Activated naive CD8-positive, alpha-beta T cell treated with anti-CD3 and anti-CD28 coated beads for 36 hours (primary cell): Measurements from ENCODE around the gene PITX2. TPM values are rescaled to one million over a fixed set of nuclear protein-coding genes. Genes with fewer than 3 reads are reported as not detected.

ENCODE experiments used
- DNase-seq: peaks from one replicate; pipeline ENCODE4 v3.0.0; 2021
- H3K27ac Mint-ChIP-seq: one replicate; pipeline ENCODE4 v1.8.0; 2022; ENCODE audit warnings: mild to moderate bottlenecking, moderate library complexity, mixed read lengths
- H3K27me3 Mint-ChIP-seq: one replicate; pipeline ENCODE4 v1.8.0; 2022; ENCODE audit warnings: mild to moderate bottlenecking, mixed read lengths
- H3K36me3 Mint-ChIP-seq: one replicate; pipeline ENCODE4 v1.8.0; 2021; ENCODE audit warnings: mild to moderate bottlenecking, mixed read lengths
- H3K4me1 Mint-ChIP-seq: one replicate; pipeline ENCODE4 v1.8.0; 2021; ENCODE audit warnings: mixed read lengths
- H3K4me3 Mint-ChIP-seq: one replicate; pipeline ENCODE4 v1.8.0; 2022; ENCODE audit warnings: mild to moderate bottlenecking, moderate library complexity, mixed read lengths
- H3K9me3 Mint-ChIP-seq: one replicate; pipeline ENCODE4 v1.8.0; 2022; ENCODE audit warnings: mixed read lengths
- total RNA-seq, 2 experiments: library from RNA; stranded (reverse); gene quantifications; one replicate each; pipeline ENCODE4 v1.2.3, GENCODE V29; 2021

PITX2 gene
- not detected for total RNA-seq

DNA sequence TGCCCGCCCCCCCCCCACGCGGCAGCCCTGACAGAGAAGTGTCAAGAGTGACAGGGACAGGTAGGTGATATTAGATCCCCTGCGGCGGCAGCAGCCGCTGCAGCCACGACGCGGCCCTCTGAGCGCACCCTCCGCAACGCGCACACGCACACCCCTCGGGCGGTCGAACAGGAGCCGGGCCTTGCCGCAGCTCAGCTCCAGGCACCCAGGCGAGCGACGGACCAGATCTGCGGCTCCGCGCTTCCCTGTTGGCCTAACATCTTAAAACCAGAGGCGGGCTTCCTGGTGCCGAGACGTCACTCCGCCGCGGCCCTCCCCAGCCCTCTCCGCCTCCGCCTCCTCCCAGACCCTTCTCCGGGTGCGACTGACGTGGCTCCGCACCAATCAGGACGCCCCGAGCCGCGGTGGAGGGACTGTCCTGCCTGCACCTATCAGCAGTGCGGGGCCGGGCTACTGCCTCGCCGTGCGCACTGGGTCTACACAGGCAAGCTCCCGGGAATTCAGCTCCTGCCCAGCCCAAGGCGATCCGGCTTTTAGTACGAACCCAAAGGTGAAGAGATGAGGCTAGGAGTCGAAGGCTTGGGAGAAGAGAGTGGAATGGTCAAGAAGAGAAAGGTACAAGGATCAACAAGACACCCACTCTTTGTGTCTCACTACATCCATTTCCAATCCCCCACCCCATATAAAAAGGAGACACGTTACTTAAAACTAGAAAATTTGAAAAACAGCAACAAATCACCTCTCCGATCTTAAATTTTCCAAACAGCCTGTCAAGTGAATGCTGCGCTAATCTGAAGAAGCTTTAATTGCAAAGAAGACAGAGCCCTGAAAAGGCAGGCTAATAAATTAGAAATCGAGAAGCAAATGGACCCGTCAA, at the start of gene PITX2:
PITX2 (minus strand) TSS at position 237 of the 877 bp plus-strand sequence. CDS start 617 bp downstream, outside the sequence.
- peak; percentile 65 for DNase-seq
- peaks cover 26% of the 10 kb centered on the region for H3K4me1 Mint-ChIP-seq
- peaks cover 100% of the 10 kb centered on the region for H3K27me3 Mint-ChIP-seq
- H3K36me3 Mint-ChIP-seq: peaks cover 9% of the 10 kb centered on the region
- peak within 1 kb of the TSS; percentile 25 for H3K27ac Mint-ChIP-seq
- peak within 1 kb of the TSS; percentile 61 for H3K4me3 Mint-ChIP-seq
- peaks cover 17% of the 10 kb centered on the region for H3K9me3 Mint-ChIP-seq

DNA sequence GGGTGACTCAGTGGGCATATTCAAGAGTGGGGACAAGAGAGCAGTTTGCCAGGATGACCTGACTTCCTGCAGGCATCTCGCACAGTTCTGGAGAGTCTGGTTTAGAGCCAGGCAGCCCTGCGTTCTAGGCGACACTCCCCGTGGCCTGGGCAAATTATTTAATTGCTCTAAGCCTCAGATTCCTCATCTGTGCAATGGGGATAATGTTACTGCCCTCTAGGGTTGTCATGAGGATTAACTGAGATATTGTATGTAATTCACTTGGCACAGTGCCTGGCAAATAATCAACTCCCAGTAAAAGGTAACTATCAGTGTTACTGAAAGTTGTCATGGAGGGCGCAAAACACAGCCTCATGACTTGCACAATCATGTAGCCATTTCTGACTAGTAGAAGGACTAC, 48.8 kb upstream of the PITX2 start:
- no peak overlapping the region for H3K4me3 Mint-ChIP-seq
- H3K4me1 Mint-ChIP-seq: no peaks in the 10 kb centered on the region
- H3K9me3 Mint-ChIP-seq: no peaks in the 10 kb centered on the region
- DNase-seq: no peak
- H3K27ac Mint-ChIP-seq: no peak overlapping the region
- H3K36me3 Mint-ChIP-seq: no peaks in the 10 kb centered on the region
- peaks cover 4% of the 10 kb centered on the region for H3K27me3 Mint-ChIP-seq

DNA sequence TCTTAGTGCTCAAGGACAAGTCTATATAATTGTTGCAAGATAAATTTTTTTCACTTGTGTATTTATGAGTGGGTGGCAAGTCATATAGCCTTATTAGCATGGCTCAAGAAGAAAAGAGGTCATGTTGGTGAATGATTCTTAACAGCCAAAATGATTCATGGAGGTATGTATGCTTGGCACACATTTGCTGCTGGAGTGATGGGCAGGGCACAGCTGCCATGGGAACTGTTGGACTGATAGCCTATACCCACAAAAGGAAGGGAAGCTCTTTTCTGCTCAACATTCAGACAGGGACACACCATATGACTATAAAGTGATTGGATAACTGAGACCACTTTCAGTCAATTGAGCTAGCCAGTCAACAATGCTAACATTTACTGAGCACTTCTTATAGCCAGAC, 46.8 kb upstream of the PITX2 start:
- Mint-ChIP-seq H3K4me1 (no peaks in the 10 kb centered on the region), H3K4me3 (no peak overlapping the region), H3K27ac (no peak overlapping the region), H3K36me3 (no peaks in the 10 kb centered on the region), H3K9me3 (no peaks in the 10 kb centered on the region), H3K27me3 (peaks cover 7% of the 10 kb centered on the region)
- no peak for DNase-seq

DNA sequence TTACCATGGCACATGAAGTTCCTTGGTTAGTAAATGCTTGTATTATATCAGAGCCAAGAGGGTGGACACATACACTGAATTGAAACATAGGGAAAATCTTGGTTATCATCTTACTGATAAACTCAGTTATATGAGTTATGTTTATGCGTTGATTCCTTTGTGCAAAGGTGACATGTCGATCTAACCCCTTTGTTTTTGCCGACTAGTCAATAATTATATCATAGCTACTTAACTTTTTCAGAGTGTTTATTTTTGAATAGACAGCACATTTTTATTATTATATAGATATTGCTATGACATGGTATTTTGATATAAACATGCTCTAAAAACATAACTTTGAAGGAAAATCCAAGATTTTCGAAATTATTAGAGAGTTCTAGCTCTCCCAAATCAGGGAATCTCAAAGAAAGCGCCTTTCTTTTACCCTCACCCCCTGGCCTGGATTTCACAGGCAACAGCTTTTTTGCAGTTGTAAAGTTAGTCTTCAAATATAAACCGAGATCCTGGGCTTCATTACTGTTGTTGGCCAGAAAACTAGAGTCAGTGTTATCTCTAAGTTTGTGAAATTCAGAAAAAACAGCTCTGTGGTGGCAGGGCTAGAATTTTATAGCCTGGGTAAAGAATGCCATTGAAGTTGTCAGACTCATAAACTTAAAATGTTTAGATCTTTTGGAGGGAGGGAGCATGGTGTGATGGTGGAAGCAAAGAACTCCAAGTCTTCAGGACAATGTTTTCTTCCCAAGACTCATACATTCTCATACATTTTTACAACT, 45.8 kb upstream of the PITX2 start:
- Mint-ChIP-seq H3K4me3 (no peak overlapping the region), H3K27ac (no peak overlapping the region)
- no peak for DNase-seq

DNA sequence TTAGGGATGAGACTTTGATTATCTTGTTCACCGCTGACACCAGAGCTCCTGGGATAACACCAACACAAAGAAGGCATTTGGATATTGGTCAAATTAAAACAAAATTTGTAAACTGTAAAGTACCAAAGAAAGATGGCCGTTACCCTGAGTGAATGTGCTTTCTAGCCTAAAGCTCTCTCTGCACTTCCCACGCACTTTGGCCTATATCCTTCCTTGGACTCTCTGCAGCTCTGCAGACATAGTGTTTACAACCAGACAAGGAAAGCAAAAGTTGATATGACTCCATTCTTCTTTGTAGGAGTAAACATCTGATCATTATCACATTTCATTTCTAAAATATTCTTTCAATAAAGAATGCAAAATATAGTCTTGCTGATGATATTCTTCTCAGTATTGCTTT, 44.8 kb upstream of the PITX2 start:
- Mint-ChIP-seq H3K4me1 (no peaks in the 10 kb centered on the region), H3K27me3 (peaks cover 15% of the 10 kb centered on the region), H3K36me3 (no peaks in the 10 kb centered on the region), H3K9me3 (no peaks in the 10 kb centered on the region), H3K4me3 (no peak overlapping the region), H3K27ac (no peak overlapping the region)
- DNase-seq: no peak

More for the DNA sequence above, 45.8 kb upstream of the PITX2 start:
- no peaks in the 10 kb centered on the region for H3K9me3 Mint-ChIP-seq
- no peaks in the 10 kb centered on the region for H3K36me3 Mint-ChIP-seq
- H3K4me1 Mint-ChIP-seq: no peaks in the 10 kb centered on the region
- peaks cover 15% of the 10 kb centered on the region for H3K27me3 Mint-ChIP-seq

DNA sequence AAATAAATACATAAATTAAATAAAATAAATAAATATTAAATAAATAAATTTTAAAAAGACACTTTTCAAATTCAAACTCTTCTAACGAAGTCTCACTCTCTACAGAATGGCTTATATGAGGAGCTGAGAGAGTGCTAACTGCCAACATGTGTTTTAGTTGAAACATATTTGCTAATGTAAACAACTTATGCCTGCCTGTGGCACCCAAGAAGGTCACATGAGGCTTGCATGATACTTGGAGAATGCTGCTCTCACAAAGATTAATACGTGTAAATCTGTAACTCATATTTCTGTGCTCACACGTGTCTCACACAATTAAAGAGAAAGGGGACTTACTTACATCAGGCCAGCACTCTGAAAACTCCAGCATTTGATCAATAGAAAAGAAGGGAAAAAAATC, 43.2 kb upstream of the PITX2 start:
- Mint-ChIP-seq H3K27ac (no peak overlapping the region), H3K4me1 (no peaks in the 10 kb centered on the region), H3K36me3 (no peaks in the 10 kb centered on the region), H3K27me3 (peaks cover 16% of the 10 kb centered on the region), H3K9me3 (no peaks in the 10 kb centered on the region), H3K4me3 (no peak overlapping the region)
- no peak for DNase-seq

DNA sequence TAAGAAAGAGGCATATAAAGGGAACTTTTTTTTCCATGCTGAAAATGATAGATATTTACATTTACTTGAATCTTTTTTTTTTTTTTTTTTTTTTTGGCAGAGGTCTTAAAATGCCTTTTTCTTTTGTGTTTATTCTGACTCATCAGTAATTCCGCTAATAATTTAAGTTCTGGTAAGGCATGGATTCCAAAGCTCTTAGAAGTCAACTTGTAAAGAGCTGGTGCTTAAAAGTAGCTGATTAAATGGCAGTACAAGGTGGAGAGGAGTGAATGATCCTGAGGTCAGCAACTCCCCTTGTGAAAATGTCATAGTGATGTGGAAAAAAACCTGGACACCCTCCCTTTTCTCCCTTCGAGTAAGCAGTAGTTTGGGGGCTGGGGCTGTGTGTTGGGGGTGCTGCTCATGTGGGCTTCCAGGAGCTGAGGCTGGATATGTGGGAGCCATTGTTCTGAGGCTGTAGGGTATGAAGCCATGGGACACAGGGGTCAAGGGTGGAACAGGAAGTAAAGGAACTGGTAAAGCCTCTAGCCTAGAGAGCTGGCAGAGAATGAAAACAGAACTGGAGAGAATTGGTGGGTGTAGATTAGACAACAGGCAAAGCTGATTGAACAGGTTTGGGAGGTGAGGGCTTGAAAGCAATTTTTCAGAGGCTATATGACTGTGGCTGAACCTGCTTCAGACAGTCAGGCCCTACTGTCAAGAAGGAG, 41.0 kb upstream of the PITX2 start:
- H3K9me3 Mint-ChIP-seq: no peaks in the 10 kb centered on the region
- H3K27ac Mint-ChIP-seq: no peak overlapping the region
- peaks cover 22% of the 10 kb centered on the region for H3K27me3 Mint-ChIP-seq
- no peaks in the 10 kb centered on the region for H3K36me3 Mint-ChIP-seq
- no peak for DNase-seq
- no peaks in the 10 kb centered on the region for H3K4me1 Mint-ChIP-seq
- H3K4me3 Mint-ChIP-seq: no peak overlapping the region

DNA sequence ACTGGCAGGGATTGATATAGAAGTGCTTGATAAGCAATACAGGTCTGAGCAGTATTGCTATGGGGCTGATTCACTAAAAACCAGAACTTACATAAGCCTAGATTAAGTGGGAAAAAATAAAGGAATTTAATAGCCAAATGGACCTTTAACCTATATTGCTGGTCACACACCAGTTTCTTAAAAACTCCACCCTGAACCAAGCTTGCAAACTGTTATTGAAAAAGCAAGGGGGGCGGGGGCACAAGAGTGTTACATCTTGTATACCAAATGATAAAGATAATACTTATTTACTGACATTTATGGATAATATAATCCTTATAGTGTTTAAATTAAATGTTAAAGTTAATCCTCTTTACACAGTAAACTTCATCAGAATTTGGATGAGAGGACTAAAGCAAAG, 40.3 kb upstream of the PITX2 start:
- H3K27ac Mint-ChIP-seq: no peak overlapping the region
- peaks cover 22% of the 10 kb centered on the region for H3K27me3 Mint-ChIP-seq
- no peak overlapping the region for H3K4me3 Mint-ChIP-seq
- no peaks in the 10 kb centered on the region for H3K9me3 Mint-ChIP-seq
- no peaks in the 10 kb centered on the region for H3K36me3 Mint-ChIP-seq
- DNase-seq: no peak
- H3K4me1 Mint-ChIP-seq: no peaks in the 10 kb centered on the region

DNA sequence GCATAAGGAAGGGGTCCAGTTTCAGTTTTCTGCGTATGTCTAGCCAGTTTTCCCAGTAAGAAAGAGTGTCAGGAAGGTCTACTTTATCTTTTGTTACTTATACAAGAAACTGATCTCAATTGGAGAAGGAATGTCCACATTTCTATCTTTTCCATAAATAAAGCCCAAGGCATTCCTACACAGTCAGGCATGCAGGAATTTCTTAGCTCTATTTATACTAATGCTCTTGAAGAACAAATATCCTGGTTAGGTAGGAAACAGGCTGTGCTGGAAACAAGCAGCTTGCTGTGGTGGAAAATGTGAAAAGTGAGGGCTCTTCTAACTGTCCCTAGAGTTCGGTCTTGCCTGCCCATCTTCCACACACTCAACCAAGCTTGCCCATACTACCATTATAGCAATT, 37.9 kb upstream of the PITX2 start:
- H3K36me3 Mint-ChIP-seq: no peaks in the 10 kb centered on the region
- H3K27ac Mint-ChIP-seq: no peak overlapping the region
- no peaks in the 10 kb centered on the region for H3K4me1 Mint-ChIP-seq
- H3K4me3 Mint-ChIP-seq: no peak overlapping the region
- no peak for DNase-seq
- no peaks in the 10 kb centered on the region for H3K9me3 Mint-ChIP-seq
- peaks cover 22% of the 10 kb centered on the region for H3K27me3 Mint-ChIP-seq

DNA sequence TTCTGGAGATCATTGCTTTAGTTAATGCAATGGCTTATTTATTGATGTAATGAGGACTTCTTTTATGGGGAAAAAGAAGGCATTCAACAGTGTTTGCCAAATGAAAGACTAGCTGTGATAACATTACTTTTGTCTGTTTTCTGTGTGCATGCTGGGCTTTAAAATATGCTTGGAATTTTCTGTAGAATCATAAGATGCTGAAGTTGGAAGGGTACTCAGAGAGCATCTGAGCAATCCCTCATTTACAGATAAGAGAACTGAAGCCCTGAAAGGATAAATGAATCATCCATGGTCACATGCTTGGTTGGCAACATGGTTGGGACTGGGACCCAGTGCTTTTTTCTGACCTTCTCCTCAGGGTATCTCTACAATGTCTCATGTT, 31.4 kb upstream of the PITX2 start:
- Mint-ChIP-seq H3K4me3 (no peak overlapping the region), H3K9me3 (no peaks in the 10 kb centered on the region), H3K27ac (no peak overlapping the region), H3K27me3 (no peaks in the 10 kb centered on the region), H3K36me3 (no peaks in the 10 kb centered on the region), H3K4me1 (no peaks in the 10 kb centered on the region)
- DNase-seq: no peak

DNA sequence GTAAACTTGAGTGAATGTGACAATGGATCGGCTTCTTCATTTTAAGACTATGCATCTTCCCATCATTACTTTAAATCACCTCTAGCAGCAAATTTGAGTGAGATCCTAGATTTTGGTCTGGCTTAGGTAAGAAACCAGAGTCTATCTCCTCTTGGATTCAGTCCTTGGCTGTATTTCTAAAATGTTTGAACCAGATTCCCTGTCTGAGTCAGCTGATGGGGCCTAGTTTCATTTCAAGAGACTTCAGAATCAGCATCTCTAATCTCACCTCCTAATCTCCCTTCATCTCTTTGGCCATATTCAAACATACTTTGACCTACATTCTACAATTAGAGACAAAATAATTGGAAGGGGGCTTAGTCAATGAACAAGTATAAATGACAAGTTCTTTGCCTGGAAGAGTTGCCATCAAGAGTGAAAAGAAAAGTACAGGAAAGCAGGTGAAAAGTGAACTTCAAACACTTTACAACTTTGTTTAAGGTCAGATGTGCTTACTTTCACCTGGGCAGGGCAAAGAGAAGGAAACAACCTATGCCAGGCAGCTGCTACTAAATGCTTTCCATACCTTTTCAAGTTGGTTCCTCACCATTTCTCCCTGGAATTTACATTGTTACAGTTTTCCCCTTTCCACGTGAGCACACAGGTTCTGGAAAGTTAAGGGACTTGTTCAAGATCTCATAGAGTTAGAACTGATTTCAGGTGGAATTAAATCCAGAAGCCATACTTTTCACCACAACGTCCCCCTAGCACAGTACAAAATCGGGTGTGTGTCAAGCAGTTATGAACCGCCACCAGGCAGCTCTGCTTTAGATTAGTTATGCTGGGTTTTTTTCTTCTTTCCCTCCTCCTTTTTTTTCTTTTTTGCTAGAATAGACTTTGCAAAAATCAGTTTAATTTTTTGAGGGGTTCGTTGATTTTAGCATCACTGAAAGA, 30.7 kb upstream of the PITX2 start:
- Mint-ChIP-seq H3K9me3 (no peaks in the 10 kb centered on the region), H3K36me3 (no peaks in the 10 kb centered on the region), H3K27me3 (no peaks in the 10 kb centered on the region), H3K27ac (no peak overlapping the region), H3K4me3 (no peak overlapping the region), H3K4me1 (no peaks in the 10 kb centered on the region)
- no peak for DNase-seq

DNA sequence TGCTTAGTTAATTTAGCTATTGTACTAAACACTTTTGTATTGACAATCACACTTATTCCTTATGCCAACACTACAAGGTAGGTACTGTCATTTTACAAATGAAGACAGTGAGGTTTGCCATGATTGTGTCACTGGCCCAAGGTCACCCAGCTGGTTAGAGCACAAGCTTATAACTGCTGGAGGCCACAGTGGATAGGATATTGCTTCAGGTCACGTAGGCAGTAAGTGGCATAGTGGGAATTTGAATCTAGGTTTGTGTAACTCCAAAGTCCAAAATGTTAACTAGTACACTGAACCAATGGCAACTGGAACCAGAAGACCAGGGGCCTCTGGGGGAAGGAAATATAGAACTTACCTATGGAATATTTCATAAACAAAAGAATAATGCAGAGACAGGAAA, 21.1 kb upstream of the PITX2 start:
- Mint-ChIP-seq H3K9me3 (peaks cover 4% of the 10 kb centered on the region), H3K4me1 (peaks cover 2% of the 10 kb centered on the region), H3K27ac (no peak overlapping the region), H3K36me3 (no peaks in the 10 kb centered on the region), H3K27me3 (peaks cover 65% of the 10 kb centered on the region), H3K4me3 (no peak overlapping the region)
- DNase-seq: no peak

DNA sequence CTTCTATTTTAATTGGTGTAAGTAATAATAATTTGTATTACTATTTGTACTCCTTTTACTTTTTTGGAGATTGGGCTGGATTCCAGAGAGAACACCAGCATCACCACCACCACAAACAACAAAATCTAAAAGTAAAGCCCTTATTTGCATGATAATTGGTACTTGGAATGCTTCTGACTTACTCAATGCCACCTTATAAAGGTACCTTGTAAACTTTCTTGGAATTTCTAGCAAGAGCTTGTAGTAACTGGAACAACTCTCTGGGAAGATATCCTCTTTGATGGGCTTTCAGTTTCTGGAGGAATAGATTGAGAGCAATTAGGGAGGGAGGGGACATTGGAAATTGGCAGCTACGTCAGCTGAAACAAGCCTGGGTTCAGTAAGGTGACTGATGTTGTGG, 20.2 kb upstream of the PITX2 start:
- Mint-ChIP-seq H3K27ac (no peak overlapping the region), H3K27me3 (peaks cover 74% of the 10 kb centered on the region), H3K36me3 (no peaks in the 10 kb centered on the region), H3K9me3 (peaks cover 7% of the 10 kb centered on the region), H3K4me3 (no peak overlapping the region), H3K4me1 (peaks cover 3% of the 10 kb centered on the region)
- DNase-seq: no peak

DNA sequence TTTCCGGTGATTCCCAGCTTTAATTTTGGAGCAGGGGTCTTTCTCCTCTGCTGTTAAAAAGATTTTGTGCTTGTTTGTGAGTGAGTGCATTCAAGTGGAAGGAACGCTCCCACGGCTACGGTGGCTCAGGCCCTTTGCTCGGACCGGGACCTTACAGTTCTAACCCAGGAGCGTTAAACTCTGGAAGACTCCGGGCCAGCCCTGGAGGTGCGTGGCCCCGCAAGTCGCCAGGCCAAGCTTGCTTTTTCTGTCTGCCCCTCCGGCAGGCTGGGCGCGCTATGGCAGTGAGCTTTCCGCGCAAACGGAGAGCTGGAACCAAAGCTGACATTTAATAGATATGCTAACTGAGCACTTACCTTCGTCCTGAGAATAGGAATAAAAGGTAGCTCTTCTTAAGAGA, 18.3 kb upstream of the PITX2 start:
- no peak for DNase-seq
- Mint-ChIP-seq H3K27ac (no peak overlapping the region), H3K9me3 (peaks cover 12% of the 10 kb centered on the region), H3K27me3 (peaks cover 81% of the 10 kb centered on the region), H3K4me1 (peaks cover 3% of the 10 kb centered on the region), H3K36me3 (peaks cover 3% of the 10 kb centered on the region), H3K4me3 (no peak overlapping the region)
